Prostate gland (tissue), 2 donors: ENCODE measurements around the gene ZHX3. TPM values are rescaled to one million over a fixed set of nuclear protein-coding genes. Genes with fewer than 3 reads are reported as not detected.
"Not testable (repeated sequence)": the region's sequence is repeated elsewhere in the genome, so short reads cannot be mapped to it uniquely, and the experiment has no call there.

Experiments
- DNase-seq: peaks from one replicate; pipeline ENCODE4 v3.0.0-alpha.2; 2019; ENCODE audit warnings: low spot score
- H3K27ac ChIP-seq, 2 donors: fragments of 200-600 bp; sonication (generic); 2 replicates each; pipeline ENCODE4 v1.5.1; 2017 to 2019
- H3K27me3 ChIP-seq: fragments of 200-600 bp; sonication (generic); replicated peaks from 2 replicates; pipeline ENCODE4 v1.5.1; 2019; ENCODE audit not compliant: insufficient read depth
- H3K36me3 ChIP-seq, 2 donors: fragments of 200-600 bp; sonication (generic); 1 replicate in 1 of 2; 2 replicates in 1 of 2; pipeline versions ENCODE4 v1.5.1 to v1.8.1; 2017 to 2019
- H3K4me1 ChIP-seq: fragments of 200-600 bp; sonication (generic); replicated peaks from 2 replicates; pipeline ENCODE4 v1.5.1; 2019
- H3K4me3 ChIP-seq, 2 donors: fragments of 200-600 bp; sonication (generic); 2 replicates each; pipeline ENCODE4 v1.5.1; 2017 to 2019
- H3K9me3 ChIP-seq: fragments of 200-600 bp; sonication (generic); 2 replicates; pipeline ENCODE4 v1.5.1; 2017
- POLR2A ChIP-seq: fragments of 450-650 bp; IDR thresholded peaks from one replicate; pipeline ENCODE4 v1.6.1; 2016; ENCODE audit warnings: antibody characterized with exemption, mild to moderate bottlenecking
- POLR2AphosphoS5 ChIP-seq: sonication (generic); formaldehyde crosslinking; IDR thresholded peaks from one replicate; pipeline ENCODE4 v1.6.1; 2017; ENCODE audit warnings: antibody characterized with exemption
- WGBS: methylation state at CpG from one replicate; pipeline ENCODE4 v1.1.5; 2018; 5-methylcytosine and 5-hydroxymethylcytosine counted together
- intact Hi-C: fragments of 100-400 bp; cut with DNase I; formaldehyde crosslinking; loops from one replicate; pipeline ENCODE4 v1.14.2; 2022
- total RNA-seq, 2 donors: library from RNA; depleted of rRNA; stranded (reverse); fragments of >200 nt; gene quantifications; one replicate each; pipeline ENCODE4 v1.1.0, GENCODE V29; 2016
- TF ChIP-seq, protein P1 (sequence below), 4 experiments: fragments of 200-600 bp in 2 of 4; fragments of 450-650 bp in 2 of 4; sonication (generic) in 2 of 4; IDR thresholded peaks; 1 replicate in 3 of 4; 2 replicates in 1 of 4; pipeline ENCODE4 v1.5.1; 2016 to 2019; ENCODE audit warnings: antibody characterized with exemption in 4 of 4, mild to moderate bottlenecking in 2 of 4, moderate library complexity in 2 of 4

The ZHX3 gene
- total RNA-seq, 2 donors from 2014 or later: 24.9 to 42.6 TPM

DNA sequence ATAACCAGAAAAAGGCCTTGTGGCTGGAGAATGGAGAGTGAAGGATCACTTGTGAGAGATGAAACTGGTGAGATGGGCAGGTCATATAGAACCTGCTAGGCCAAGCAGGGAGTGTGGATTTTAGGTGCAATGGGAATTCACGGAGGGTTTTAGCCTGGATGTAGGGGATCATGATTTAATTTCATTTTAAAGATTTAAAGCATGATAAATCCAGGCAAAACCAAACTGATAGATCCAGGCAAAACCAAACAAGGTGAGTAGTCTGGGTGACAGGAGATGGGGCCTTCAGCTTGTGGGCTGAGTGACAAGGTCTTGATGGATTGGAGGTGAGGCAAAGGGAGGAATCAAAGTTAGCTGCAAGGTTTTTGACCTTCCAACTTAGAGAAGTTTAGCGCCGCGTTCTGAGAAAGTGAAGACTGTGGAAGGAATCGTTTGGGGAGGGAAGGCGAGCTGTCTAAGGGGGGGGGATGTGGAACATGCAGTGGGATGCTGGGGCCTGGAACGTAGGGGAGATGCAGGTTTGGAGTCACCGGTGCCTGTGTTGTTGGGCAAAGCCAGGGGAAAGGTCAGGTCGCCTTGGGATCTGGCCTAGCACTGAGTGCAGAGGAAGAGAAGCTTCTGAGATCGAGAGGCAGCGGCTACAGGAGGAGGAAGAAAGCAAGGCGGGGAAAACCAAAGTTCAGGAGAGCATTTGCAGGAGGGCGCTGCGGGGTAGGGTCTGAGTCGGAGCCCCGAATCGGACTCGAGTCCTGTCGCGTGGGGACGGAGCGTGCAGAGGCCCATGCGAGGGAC is 181.4 kb downstream of the ZHX3 start:
- H3K27ac ChIP-seq: peak overlapping the region; percentile 93 to 96
- H3K4me1 ChIP-seq: no peaks in the 10 kb centered on the region
- peak overlapping the region; percentile 84 to 98 for H3K4me3 ChIP-seq
- intact Hi-C loops: no loop called here
- no peaks in the 10 kb centered on the region for H3K9me3 ChIP-seq
- H3K27me3 ChIP-seq: no peaks in the 10 kb centered on the region
- no peaks in the 10 kb centered on the region for H3K36me3 ChIP-seq
- no peak for DNase-seq
- WGBS: 34% methylated on average over 23 of the region's 23 CpGs
- TF ChIP-seq POLR2AphosphoS5 (no peak), POLR2A (no peak)
- TF ChIP-seq, protein P1, sequence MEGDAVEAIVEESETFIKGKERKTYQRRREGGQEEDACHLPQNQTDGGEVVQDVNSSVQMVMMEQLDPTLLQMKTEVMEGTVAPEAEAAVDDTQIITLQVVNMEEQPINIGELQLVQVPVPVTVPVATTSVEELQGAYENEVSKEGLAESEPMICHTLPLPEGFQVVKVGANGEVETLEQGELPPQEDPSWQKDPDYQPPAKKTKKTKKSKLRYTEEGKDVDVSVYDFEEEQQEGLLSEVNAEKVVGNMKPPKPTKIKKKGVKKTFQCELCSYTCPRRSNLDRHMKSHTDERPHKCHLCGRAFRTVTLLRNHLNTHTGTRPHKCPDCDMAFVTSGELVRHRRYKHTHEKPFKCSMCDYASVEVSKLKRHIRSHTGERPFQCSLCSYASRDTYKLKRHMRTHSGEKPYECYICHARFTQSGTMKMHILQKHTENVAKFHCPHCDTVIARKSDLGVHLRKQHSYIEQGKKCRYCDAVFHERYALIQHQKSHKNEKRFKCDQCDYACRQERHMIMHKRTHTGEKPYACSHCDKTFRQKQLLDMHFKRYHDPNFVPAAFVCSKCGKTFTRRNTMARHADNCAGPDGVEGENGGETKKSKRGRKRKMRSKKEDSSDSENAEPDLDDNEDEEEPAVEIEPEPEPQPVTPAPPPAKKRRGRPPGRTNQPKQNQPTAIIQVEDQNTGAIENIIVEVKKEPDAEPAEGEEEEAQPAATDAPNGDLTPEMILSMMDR (IDR thresholded peaks at IDR 0.05): no peak

DNA sequence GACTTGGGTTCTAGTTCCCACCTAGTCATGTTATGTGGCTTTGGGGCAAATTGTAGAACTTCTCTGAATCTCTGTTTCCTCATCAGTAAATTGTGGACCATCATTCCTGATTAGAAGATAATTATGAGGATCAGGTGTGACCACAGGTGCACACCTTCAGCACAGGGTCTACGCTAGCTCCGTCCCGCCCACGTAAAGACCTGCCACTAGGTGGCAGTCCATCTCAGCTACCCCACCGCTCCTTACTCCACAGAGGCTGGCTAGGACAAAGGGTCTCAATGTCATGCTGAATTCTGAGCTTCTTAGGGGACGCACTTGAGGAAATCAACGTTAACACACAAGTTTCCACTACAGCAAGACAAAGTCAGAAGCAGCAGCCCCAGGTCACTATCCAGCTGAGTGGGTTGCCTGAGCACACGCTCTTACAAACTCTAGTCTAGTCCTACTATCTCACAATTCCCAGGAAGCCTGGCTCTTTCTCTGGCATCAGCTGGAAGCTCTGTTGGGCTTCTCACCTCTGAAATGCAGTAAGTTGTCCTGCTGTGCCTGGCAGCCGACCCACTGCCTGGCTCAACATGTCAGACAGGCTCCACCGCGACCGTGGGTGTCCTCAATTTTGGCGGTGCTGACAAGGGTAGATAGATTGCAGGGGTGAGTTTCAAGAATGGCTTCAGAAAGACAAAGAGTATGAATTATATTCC is 182.2 kb downstream of the ZHX3 start:
- H3K4me1 ChIP-seq: no peaks in the 10 kb centered on the region
- H3K9me3 ChIP-seq: no peaks in the 10 kb centered on the region
- intact Hi-C loops: no loop called here
- DNase-seq: peak; percentile 35
- H3K27ac ChIP-seq: peak overlapping the region in 1 of 2 donors; percentile 32
- TF ChIP-seq, protein P1 (IDR thresholded peaks at IDR 0.05): peak; percentile 37 to 72 (median 56)
- TF ChIP-seq POLR2AphosphoS5: no peak
- no peak overlapping the region for H3K4me3 ChIP-seq
- WGBS: 47% methylated on average over 13 of the region's 13 CpGs
- H3K27me3 ChIP-seq: no peaks in the 10 kb centered on the region
- H3K36me3 ChIP-seq: no peaks in the 10 kb centered on the region

DNA sequence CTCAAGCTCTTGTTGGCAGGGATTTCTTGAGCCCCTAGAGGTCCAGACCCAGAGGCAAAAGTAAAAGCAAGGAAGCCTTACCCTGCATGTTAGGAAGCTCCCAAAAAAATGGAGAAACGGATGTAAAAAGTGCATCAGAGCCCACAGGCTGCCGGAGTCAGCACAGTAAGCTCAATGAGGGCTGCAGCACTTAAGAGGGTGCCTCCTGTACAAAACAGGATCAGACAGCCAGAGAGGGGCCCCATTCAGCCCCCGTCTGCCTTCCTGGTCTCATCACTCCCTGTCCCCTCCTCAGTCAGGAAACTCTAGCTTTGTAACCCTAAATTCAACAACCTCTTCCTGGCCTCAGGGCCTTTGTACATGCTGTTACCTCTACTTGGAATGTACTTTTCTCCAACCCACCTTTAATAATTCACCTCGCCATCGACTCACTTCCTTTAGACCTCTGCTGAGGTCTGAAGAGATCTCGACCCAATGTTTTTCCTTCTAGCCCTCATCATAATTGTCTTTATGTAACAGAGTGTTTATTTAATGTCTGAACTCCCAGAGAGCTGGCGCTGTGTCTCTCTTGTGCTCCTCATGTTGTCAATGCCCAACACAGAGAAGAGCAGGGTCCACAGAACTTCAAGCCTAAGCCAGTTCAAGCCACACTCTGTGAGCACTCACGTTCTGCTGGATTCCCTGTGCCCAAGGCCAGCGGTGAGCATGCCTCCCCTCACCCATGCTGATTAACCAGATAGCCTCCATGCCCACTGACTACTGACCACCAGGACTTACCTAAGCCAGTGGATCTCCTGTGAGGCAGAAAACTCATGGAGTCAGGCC is 183.0 kb downstream of the ZHX3 start:
- WGBS: 61% methylated on average over 9 of the region's 9 CpGs
- peak overlapping the region in 1 of 2 donors; percentile 32 for H3K27ac ChIP-seq
- no peaks in the 10 kb centered on the region for H3K4me1 ChIP-seq
- H3K4me3 ChIP-seq: no peak overlapping the region
- no peaks in the 10 kb centered on the region for H3K9me3 ChIP-seq
- no peaks in the 10 kb centered on the region for H3K36me3 ChIP-seq
- intact Hi-C loops: no loop called here
- no peaks in the 10 kb centered on the region for H3K27me3 ChIP-seq
- TF ChIP-seq POLR2A (no peak), POLR2AphosphoS5 (peak; percentile 30)
- no peak for DNase-seq

DNA sequence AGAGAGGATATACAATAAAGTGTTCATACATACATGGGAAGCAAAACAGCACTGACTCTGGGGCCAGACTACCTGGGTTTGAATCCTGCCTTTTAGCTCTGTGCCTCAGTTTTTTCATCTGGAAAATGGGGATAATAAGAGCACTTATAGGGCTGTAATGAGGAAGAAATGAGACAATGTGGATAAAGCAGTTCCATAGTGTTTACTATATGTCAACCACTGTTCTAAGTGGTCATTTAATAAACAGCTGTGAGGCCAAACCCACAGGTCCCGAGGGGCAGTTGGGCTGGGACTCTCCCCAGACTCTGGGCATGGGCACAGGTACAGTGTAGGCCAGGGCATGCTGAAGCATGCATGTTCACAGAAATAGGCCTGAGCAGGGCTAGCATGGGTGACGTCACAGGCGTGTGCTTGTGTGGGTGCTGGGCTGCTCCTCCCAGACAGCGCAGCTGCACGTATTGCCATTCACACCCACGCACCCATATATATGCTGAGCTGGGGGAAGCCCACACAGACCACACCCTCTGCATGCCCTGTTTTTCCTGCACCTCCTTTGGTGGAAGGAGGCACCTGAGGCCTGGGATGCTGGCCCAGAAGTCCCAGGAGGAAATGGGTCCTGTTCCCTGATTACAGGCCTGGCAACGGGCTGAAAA is 183.7 kb downstream of the ZHX3 start:
- DNase-seq: peak; percentile 63
- intact Hi-C loops: no loop called here
- TF ChIP-seq POLR2AphosphoS5 (peak; percentile 57), POLR2A (no peak)
- TF ChIP-seq, protein P1 (IDR thresholded peaks at IDR 0.05): peak in 1 of 4 experiments; percentile 16
- Histone ChIP-seq H3K27ac (peak overlapping the region in 1 of 2 donors; percentile 22), H3K9me3 (no peaks in the 10 kb centered on the region), H3K4me3 (no peak overlapping the region), H3K27me3 (no peaks in the 10 kb centered on the region), H3K36me3 (no peaks in the 10 kb centered on the region), H3K4me1 (no peaks in the 10 kb centered on the region)
- 40% methylated on average over 7 of the region's 7 CpGs for WGBS

DNA sequence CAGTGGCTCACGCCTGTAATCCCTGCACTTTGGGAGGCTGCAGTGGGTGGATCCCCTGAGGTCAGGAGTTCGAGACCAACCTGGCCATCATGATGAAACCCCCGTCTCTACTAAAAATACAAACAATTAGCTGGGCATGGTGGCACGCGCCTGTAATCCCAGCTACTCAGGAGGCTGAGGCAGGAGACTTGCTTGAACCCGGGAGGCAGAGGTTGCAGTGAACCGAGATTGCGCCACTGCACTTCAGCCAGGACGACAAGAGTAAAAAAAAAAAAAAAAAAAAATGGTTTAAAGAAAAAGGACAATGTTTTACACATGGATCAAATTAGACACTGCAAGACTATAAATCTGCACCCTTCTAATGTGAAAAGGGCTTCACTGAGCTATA is 185.1 kb downstream of the ZHX3 start:
- DNase-seq, H3K9me3 ChIP-seq, H3K36me3 ChIP-seq, intact Hi-C loops, H3K27me3 ChIP-seq, H3K4me3 ChIP-seq, H3K27ac ChIP-seq, H3K4me1 ChIP-seq: not testable (repeated sequence)
- 86% methylated on average over 9 of the region's 9 CpGs for WGBS
